ENCODE results near the gene JSRP1.

- TF ChIP-seq EZH2 (IDR thresholded peaks at IDR 0.05; ENCODE audit: low read depth, low read length, severe bottlenecking) (no peak), RAD21 (IDR thresholded peaks at IDR 0.05 in 1 of 2, conservative IDR thresholded peaks at IDR 0.05 in 1 of 2; ENCODE audit: low read depth in 2 of 2, low read length in 2 of 2) (no peak), CTCF (IDR thresholded peaks at IDR 0.05; ENCODE audit: control extremely low read depth in 1 of 3, insufficient read depth in 1 of 3, low read depth in 1 of 3, low read length in 3 of 3) (no peak), ATF3 (IDR thresholded peaks at IDR 0.05; ENCODE audit: insufficient read depth, low read depth, low read length) (no peak), PHF8 (conservative IDR thresholded peaks at IDR 0.05; ENCODE audit: low read depth, low read length) (no peak), POLR2AphosphoS5 (IDR thresholded peaks at IDR 0.05; ENCODE audit: low read depth, low read length) (no peak), JUND (IDR thresholded peaks at IDR 0.05; ENCODE audit: low read length) (no peak), KDM1A (IDR thresholded peaks at IDR 0.05; ENCODE audit: borderline replicate concordance, low read length) (no peak), SP1 (IDR thresholded peaks at IDR 0.05; ENCODE audit: low read depth, low read length) (no peak), MAFK (IDR thresholded peaks at IDR 0.05; ENCODE audit: low read depth, low read length) (peak; percentile 71), RNF2 (IDR thresholded peaks at IDR 0.05; ENCODE audit: borderline replicate concordance, low read depth, low read length, missing control alignments, poor library complexity, severe bottlenecking) (no peak), POLR2A (IDR thresholded peaks at IDR 0.05; ENCODE audit: control extremely low read depth in 1 of 2, low read depth in 2 of 2, low read length in 2 of 2) (no peak)
- TF ChIP-seq, protein P1, sequence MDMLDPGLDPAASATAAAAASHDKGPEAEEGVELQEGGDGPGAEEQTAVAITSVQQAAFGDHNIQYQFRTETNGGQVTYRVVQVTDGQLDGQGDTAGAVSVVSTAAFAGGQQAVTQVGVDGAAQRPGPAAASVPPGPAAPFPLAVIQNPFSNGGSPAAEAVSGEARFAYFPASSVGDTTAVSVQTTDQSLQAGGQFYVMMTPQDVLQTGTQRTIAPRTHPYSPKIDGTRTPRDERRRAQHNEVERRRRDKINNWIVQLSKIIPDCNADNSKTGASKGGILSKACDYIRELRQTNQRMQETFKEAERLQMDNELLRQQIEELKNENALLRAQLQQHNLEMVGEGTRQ (IDR thresholded peaks at IDR 0.05; ENCODE audit: low read length), result no peak
Observed at GRCh38 chr19:2225415-2226050, 30.7 kb downstream of the JSRP1 start.
